ENCODE measurements around the gene HES5. TPM values are rescaled to one million over a fixed set of nuclear protein-coding genes. Genes with fewer than 3 reads are reported as not detected.

Gene HES5
- total and polyA plus RNA-seq, 2 of the 4 experiments (the other 2 are of a cell fraction) = not detected

DNA sequence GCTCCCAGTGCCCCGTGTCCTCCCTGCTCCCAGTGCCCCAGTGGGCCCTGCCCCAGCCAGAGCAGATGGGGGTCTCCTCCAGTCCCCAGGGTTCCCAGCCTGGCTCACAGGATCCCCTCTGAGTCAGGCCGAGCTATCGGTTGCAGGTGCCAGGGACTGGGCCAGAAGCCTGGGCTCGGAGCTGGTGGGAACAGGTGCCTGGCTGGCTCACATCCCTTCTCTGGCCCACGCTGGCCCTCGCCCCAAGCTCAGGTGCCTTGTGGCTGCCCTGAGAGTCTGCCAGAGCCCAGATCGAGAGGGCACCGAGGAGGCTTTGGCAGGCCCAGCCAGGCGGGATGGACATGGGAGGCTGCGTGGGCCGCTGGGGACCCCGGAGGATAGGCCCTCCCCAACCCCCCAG is 35.0 kb downstream of the HES5 start:
- ChIA-PET POLR2A (ENCODE audit: unreplicated experiment) (no interaction called here), CTCF (no interaction called here)
- no TSS peak for BruUV-seq (replicated peaks)
- Histone ChIP-seq H2AFZ (replicated peaks; ENCODE audit: low read length, poor library complexity) (no peak overlapping the region), H4K20me1 (ENCODE audit: insufficient read depth, low read length) (no peaks in the 10 kb centered on the region; the same call in 1 of the 2 replicates), H3K23ac (ENCODE audit: low read depth, low read length) (no peak overlapping the region), H2BK5ac (ENCODE audit: low read depth, low read length, poor library complexity, severe bottlenecking) (no peak overlapping the region), H4K91ac (ENCODE audit: insufficient read depth, low read depth, low read length) (no peak overlapping the region), H3K4ac (ENCODE audit: low read depth, low read length) (no peak overlapping the region), H3K27ac (ENCODE audit: insufficient read depth, low read length) (no peak overlapping the region), H3K9ac (ENCODE audit: low read depth, low read length) (no peak overlapping the region), H3K4me2 (ENCODE audit: low read depth, low read length) (no peak overlapping the region), H3K27me3 (ENCODE audit: control insufficient read depth, insufficient read depth, low read length) (peaks cover 12% of the 10 kb centered on the region; the same call in 1 of the 2 replicates), H2AK5ac (ENCODE audit: low read depth, low read length) (no peak overlapping the region), H3K14ac (replicated peaks; ENCODE audit: low read depth, low read length) (no peak overlapping the region), H3K9me1 (ENCODE audit: insufficient read depth, low read length) (no peaks in the 10 kb centered on the region), H3K4me1 (ENCODE audit: control insufficient read depth, insufficient read depth, low read length) (no peaks in the 10 kb centered on the region), H2BK120ac (ENCODE audit: low read depth, low read length) (no peak overlapping the region), H3K4me3 (ENCODE audit: insufficient read depth, low read depth, low read length) (no peak overlapping the region), H2BK20ac (ENCODE audit: low read depth, low read length) (no peak overlapping the region), H2BK15ac (ENCODE audit: low read depth, low read length) (no peak overlapping the region), H3K9me3 (ENCODE audit: control insufficient read depth, insufficient read depth, low read length) (no peaks in the 10 kb centered on the region), H3K36me3 (ENCODE audit: control insufficient read depth, insufficient read depth, low read length) (no peaks in the 10 kb centered on the region), H3K18ac (ENCODE audit: low read depth, low read length) (no peak overlapping the region), H3K56ac (ENCODE audit: extremely low read depth, insufficient read depth, low read length) (no peak overlapping the region), H2AK9ac (replicated peaks; ENCODE audit: low read depth, low read length, poor library complexity) (no peak overlapping the region), H3K79me1 (ENCODE audit: low read depth in 1 of 2, low read length in 2 of 2) (no peaks in the 10 kb centered on the region), H4K5ac (ENCODE audit: low read depth, low read length) (no peak overlapping the region), H4K8ac (ENCODE audit: low read depth in 2 of 2, low read length in 2 of 2) (no peak overlapping the region)
- in situ Hi-C loops (cut with MboI; ENCODE audit: low sequenced_read_pairs) = no loop called here
- TF ChIP-seq, protein P1, sequence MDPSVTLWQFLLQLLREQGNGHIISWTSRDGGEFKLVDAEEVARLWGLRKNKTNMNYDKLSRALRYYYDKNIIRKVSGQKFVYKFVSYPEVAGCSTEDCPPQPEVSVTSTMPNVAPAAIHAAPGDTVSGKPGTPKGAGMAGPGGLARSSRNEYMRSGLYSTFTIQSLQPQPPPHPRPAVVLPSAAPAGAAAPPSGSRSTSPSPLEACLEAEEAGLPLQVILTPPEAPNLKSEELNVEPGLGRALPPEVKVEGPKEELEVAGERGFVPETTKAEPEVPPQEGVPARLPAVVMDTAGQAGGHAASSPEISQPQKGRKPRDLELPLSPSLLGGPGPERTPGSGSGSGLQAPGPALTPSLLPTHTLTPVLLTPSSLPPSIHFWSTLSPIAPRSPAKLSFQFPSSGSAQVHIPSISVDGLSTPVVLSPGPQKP (IDR thresholded peaks at IDR 0.05; ENCODE audit: borderline replicate concordance, low read depth, low read length) = no peak
- TF ChIP-seq SMC3 (IDR thresholded peaks at IDR 0.05; ENCODE audit: low read depth, low read length) = no peak
- TF ChIP-seq FOS (IDR thresholded peaks at IDR 0.05; ENCODE audit: low read depth, low read length) = no peak
- TF ChIP-seq POLR2A (IDR thresholded peaks at IDR 0.05; ENCODE audit: low read depth, low read length) = no peak
- TF ChIP-seq MXI1 (IDR thresholded peaks at IDR 0.05; ENCODE audit: borderline replicate concordance, low read depth, low read length) = no peak
- TF ChIP-seq RAD21 (IDR thresholded peaks at IDR 0.05; ENCODE audit: low read length) = no peak
- TF ChIP-seq CTCF (conservative IDR thresholded peaks at IDR 0.05; ENCODE audit: low read depth, low read length) = no peak
- TF ChIP-seq NFE2L2 (IDR thresholded peaks at IDR 0.05; ENCODE audit: low read depth, low read length) = no peak
- no peak for TF ChIP-seq MAFK (IDR thresholded peaks at IDR 0.05; ENCODE audit: low read depth, low read length)
- no peak for TF ChIP-seq RFX5 (IDR thresholded peaks at IDR 0.05; ENCODE audit: low read depth, low read length)
- no peak for TF ChIP-seq CHD1 (IDR thresholded peaks at IDR 0.05; ENCODE audit: low read depth, low read length)
- TF ChIP-seq RCOR1 (IDR thresholded peaks at IDR 0.05; ENCODE audit: insufficient replicate concordance, low read length) = no peak
- TF ChIP-seq USF2 (IDR thresholded peaks at IDR 0.05; ENCODE audit: low read depth, low read length) = no peak
- 81% methylated on average over 4 of the region's 12 CpGs; no CpG with 5 or more reads in 1 of the 2 experiments for WGBS, 2 experiments (ENCODE audit: extremely low coverage in 2 of 2, insufficient read length in 1 of 2)
- no peak for ATAC-seq (ENCODE audit: low read depth)
- intact Hi-C loops (cut with micrococcal nuclease) = no loop called here
- DNase-seq = no peak
- dilution Hi-C loops (cut with HindIII; ENCODE audit: low sequenced_read_pairs, unreplicated experiment) = no loop called here
